NT2/D1 (cell line): Measurements from ENCODE around the gene TBATA.

Experiments used
- SUZ12 ChIP-seq: IDR thresholded peaks from 2 replicates; pipeline ENCODE4 v1.6.1; 2011; ENCODE audit not compliant: insufficient read length, insufficient read depth; ENCODE audit errors: extremely low read depth
- YY1 ChIP-seq: IDR thresholded peaks from 2 replicates; pipeline ENCODE4 v1.6.1; 2011; ENCODE audit not compliant: insufficient read length, insufficient read depth
- ZNF274 ChIP-seq: IDR thresholded peaks from 2 replicates; pipeline ENCODE4 v1.6.1; 2011; ENCODE audit warnings: mild to moderate bottlenecking, low read depth, low read length

DNA sequence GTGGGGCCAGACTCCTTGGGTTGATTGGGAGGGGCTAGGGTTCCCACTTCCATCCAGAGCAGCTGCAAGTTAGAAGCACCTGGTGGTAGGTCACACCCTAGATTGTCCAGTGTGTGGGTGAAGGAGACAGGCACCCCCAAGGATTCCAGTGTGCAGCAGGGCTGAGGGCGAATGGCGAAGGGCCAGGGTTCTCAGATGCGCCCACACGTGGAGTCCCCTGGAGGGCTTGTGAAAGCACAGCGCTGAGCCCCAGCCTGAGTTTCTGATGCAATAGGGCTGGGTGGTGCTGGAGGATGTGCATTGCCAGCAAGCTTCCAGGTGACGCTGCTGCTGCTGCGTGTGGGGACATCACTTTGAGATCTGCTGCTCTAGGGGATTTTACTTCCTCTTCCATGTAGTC lies 25.4 kb downstream of the TBATA start:
- no peak for TF ChIP-seq ZNF274
- TF ChIP-seq SUZ12, result no peak
- TF ChIP-seq YY1, result no peak
